Measurements from ENCODE around the gene PDE11A. TPM values are rescaled to one million over a fixed set of nuclear protein-coding genes. Genes with fewer than 3 reads are reported as not detected.
A peak's percentile ranks its signal among the peaks of the same experiment; 100 is the strongest.

PDE11A gene
- total RNA-seq, 1 experiment from 2014 or later: 0.29 TPM

DNA sequence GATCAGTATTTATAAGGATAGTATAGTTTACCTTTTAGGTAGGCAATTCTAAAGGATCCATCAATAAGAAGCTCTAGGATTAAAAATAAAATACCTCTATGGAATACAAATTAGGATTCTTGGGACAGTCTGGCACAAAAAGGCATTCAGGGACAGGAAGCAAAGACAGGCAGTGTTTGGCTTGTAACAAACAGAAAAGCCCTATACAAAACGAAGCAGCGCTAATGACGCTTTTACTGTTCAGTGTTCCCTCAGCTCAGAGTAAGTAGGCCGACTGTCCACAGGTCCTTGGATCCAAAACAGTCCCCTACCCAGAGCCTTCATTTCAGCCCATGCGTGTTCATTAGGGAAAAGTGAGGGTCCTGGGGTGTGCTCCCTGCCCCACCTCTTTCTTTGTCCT is 443.7 kb downstream of the PDE11A start:
- DNase-seq (ENCODE audit: low read depth): no peak

DNA sequence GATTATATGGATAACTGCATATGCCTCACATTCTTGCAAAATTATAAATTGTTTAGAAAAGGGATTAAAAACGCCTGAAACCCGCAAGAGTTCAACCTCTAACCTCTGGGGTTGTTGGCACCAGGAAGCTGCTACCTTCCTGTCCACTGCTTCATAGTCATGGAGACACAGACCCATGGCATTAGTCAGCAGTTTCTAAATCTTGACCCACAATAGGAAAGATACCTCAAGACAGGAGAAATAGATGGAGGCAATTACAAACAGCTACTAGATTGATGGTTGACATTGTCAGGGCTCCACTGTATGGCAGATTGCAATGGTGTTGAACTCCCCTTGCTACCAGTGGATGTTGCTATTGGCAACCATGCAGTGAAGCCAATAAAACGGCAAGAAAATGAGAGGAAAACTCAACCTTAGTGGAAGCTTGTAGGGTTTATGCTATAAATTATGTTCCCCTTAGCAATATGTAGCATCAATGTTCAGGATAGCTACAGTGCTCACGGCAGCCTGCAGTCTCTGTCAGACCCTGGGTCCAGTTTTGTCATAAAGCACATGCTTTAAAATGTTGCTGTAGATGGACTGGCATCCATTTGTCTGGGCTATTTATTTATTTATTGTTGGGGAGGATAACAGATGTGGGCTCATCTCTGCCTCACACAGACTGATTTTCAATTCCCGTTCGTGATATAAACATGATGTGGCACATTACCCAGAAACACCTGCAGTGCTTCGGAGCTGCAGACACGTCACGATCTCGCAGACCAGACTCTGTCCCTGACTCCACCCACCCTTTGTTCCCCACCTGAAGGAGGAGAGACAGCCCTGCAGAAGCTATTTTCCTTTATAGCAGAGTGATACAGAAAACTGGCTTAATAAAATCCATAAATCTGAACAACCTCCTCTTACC is 446.6 kb downstream of the PDE11A start:
- DNase-seq (ENCODE audit: low read depth): no peak

DNA sequence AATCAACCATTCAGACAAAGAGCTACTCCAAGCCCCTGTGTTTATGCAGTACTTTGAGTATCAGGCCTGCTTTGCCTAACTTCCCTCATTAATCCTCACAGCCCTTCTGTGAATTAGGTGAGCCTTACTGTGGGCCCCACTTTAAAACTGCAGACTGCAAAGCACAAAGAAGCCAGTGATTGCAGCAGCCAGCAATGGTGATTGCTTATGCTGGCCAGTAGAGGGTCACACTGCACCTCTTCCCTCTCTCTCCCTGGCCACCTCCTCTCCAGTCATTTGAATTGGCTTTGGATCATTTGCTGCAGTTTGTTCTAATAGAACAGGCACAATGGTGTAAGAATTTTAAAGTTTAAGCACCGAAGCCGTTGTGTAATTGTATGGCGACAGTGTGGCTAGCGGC is 450.1 kb downstream of the PDE11A start:
- DNase-seq (ENCODE audit: low read depth): no peak

DNA sequence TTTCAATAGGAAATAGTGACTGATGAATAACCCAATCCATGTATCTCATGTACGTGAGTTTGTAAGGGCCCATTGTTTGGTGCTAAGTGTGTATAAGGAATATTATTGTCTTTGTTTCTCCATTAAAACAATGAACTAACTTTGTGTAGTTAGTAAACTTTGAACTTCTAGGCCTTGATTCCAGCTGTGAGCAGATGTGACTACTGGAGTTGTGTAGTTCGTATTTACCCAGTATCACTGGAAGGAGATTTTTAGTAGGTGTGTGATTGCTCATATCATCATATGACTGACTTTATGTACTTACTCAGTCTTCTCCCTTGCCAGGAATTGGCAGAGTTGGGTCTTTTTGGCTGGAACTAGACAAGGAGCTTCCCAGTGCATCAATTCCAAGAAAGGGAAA is 452.6 kb downstream of the PDE11A start:
- no peak for DNase-seq (ENCODE audit: low read depth)

DNA sequence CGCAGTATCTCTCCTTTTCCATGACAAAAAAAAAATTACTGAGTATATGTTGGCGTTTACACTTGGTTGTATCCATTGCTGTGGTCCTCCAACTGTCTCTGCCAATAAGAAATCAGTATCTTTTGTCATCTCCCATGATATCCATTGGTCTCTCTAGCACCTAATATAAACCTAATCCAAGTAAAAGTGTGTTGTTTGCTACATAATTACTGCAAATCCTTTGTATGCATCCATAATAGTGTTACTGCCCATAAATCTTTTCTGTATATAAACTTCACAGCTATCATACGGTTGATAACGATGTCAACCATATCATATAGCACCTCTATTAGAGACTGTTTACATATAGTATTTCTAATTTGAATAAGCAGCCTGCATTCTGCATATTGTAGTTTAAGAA is 453.1 kb downstream of the PDE11A start:
- no peak for DNase-seq (ENCODE audit: low read depth)

DNA sequence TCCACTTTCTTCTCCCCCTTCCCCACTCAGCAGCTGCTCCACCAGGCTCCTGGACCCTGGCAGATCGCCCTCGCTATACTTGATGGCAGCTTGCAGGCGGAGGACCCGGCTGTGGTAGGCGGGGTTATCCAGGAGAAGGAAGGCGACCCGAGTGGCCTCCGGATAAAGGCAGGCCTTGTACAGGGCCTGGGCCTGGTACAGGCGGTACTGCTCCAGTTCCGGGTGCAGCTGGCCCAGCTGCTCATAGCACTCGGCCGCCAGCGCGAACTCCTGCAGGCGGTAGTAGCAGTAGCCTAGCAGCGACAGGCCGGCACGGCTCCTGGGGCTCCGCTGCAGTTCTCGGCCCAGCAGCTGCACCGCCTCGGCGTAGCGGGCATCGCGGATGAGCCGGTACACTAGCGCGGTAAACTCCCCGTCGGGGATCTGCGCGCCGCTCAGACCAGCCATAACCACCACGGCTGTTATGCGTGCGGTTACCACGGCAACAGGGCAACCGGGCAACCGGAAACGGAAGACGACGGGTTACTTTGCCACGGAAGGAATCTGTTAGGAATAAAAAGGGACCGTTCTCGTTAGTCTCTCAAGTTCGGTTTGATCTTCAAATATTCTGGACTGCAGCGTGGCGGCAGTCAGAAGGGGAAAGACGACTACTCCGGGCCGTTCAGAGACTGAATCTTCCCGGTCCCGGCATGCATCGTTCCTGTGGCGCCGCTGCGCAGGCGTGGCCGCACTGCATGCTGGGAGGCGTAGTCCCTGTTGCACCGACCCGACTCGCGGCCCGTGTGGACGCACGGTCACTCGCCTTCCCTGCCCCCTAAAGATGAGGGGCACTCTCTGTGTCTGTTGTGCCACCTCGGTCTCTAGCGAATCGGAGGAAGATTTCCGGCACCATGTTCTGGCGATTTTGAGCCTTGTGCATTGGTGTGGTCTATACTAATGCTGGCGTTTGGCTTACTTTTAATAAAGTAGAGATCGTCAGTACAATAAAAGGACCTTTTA is 454.0 kb downstream of the PDE11A start:
- DNase-seq (ENCODE audit: low read depth): peak; percentile 91

DNA sequence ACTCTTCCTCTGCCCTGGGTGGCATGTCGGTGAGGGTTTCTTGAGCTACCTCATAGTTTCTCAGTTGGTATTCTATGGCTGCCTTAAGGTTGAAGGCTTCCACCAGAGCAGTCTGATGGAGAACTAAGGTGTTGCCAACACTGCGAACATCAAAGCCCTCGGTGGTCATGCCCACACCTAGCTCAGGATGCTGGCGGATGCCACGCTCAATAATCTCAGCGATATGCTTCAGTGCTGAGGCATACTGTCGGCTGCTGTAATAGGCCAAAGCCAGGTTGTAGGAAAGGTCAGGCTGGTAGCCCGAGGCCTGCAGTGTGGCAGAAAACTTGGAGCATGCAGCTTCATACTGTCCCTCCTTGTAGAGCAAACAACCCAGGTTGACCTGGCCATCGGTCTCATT is 454.7 kb downstream of the PDE11A start:
- DNase-seq (ENCODE audit: low read depth): no peak

DNA sequence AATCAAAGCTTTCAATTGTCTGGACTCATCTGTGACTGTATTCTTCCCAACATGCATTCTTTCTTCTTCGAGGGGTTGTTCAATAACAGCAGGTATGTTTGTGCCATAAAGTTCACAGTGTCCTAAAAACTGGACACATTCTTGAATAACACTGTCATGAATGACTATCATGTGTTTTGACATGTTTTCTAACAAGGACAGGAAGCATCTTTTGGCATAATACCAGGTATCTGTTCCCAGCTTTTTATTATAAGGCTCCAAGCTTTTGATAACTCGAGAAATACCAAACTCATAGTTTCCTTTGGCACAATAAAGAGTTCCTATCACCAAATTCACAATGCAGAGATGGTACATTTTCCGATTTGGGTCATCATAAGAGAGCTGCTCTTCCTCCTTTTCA is 455.8 kb downstream of the PDE11A start:
- DNase-seq (ENCODE audit: low read depth): no peak

DNA sequence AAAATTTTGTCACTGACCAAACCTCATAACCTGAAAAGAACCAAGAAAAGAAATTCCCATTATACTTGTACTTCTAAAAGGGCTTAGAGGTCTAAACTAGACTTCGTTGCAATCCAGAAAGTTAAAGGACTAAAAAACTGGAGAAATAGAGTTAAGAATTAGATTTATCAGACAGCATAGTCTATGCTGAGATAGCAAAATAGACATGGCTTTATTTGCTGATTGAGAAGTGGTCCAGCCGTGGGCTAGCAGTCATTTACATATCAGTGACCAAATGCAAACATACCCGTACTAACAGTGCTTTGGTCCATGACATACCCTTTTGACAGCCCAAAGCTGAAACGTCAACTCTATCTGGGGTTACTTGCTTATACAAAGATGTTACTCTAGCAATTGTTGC is 456.5 kb downstream of the PDE11A start:
- DNase-seq (ENCODE audit: low read depth): no peak

DNA sequence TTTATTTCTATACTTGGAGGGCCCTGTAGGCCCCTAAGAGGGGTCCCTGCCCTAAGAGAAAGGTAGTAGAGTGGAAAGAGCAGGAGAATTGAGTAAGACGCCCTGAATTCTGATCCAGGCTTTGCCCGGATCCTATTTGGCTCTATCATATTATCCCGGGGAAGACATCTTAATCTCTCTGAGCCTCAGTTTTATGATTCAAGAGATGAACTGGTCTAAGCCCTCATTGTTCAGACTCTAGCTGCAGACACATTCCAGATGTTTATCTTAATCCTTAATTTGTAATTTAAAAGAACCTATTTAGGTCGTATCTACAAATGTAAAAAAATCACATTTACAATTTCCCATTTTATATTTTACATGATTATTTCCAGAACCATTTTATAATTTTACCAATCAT is 459.9 kb downstream of the PDE11A start:
- DNase-seq (ENCODE audit: low read depth): no peak

DNA sequence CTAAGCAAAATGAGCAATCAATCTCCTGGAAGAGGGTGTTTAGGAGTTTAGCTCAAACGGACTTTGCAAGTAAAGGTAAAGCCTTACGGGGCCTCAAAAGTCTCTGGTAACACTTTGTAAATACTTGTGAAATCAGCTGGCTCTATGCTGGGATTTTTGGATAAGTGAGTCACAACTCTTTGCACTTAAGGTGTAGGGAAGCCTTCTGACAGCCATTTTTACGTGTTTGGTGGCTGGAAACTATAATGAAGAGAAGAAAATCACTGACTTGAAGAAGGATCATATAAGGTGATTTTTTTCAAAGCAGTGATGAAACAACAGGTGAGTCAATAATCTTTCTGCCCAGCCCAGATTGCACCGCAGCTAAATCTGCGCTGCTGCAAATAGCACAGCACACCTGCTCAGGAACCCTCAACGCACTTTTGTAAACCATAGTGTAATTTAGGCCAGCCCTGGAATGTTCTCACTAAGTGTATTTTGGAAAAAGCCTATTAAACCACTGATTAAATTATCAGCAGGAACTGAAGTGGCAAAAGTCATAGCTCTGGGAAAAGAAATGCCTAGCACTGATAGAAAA is 461.2 kb downstream of the PDE11A start:
- DNase-seq (ENCODE audit: low read depth): no peak

DNA sequence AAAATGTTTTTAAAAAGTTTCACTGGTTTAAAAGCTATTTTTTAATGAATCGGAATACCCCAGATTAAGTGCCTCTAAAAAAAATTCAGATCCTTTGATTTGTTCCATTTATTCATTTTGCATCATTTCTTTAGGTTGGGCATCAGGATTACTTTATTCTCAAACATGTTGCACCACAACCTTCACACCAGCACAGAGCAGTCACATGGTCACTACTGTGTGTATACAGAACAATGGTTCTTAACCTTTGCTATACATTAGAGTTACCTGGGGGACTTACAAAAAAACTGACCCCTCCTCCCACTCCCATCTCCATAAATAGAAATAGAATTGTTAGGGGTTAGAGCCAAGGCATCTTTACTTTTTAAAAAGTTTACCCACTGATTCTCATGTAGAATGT is 461.8 kb downstream of the PDE11A start:
- no peak for DNase-seq (ENCODE audit: low read depth)

DNA sequence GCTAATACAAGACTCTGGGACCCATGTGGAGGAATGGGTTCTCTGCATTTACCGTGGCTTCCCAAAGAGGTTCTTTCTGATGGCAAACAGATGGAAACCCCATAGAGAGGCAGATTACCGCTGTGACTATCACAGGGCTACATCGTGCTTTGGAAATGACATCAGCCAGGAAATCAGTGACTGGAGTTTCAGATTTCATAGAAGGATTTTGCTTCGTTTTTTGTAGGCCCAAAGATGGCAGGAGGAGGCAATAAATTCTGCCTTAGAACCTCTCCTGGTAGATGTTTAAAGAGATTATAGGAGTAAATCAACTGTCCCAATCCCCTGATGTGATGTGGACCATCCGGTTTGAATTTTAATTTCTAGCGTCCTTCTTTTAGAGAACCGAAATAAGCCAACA is 465.9 kb downstream of the PDE11A start:
- peak; percentile 60 for DNase-seq (ENCODE audit: low read depth)

DNA sequence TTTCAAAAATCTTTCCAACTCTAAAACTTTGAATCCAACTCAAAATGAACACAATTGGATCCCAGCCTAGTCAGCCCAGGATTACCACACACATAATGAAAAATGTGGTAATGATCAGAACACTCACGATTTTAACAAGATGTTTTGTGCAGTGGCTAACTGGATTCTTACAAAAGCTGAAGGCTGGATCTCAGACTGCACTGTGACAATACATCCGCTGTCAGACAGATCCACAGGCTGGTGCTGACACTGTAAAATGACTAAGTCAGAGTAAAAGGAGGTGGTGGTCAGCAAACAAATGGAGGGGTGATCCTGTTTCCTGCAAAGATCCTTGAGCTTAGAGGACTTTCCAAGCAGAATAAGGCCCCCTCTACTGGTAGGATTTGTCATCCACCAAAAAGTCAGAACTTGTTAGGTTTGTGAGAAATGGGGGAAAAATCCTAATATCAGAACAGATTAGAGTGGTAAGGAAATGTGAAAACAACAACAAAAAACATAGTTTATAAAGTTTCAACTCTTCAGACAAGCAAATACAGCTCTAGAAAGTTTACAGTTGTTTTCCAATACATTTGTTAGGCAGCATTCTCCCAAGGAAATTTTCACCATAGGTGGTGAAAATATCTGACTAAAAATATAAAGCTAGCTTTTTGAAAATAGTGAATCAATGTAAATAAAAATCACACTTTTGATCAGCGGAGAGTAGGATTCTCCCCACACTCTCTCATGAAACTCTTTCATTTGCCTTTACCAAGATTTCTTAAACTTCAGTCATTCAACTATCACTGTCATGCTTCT is 468.1 kb downstream of the PDE11A start:
- DNase-seq (ENCODE audit: low read depth): peak; percentile 52

DNA sequence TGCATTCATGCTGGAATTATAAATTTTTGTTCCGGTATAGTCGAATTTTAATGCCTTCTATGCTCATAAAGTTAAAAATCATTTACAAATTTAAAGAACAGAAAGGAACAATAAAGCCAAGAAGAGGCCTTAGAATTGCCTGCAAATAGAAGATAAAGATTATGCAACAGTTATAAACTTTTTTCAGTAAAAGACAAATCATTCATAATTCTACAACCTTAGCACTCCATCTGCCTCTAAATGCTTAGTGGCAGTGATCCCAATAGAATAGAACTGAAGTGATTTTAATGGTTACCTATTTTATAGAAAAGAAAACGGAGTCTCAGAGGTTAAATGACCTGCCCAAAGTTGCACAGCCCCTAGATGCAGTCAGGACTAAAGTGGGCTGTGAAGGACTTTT is 468.8 kb downstream of the PDE11A start:
- no peak for DNase-seq (ENCODE audit: low read depth)

DNA sequence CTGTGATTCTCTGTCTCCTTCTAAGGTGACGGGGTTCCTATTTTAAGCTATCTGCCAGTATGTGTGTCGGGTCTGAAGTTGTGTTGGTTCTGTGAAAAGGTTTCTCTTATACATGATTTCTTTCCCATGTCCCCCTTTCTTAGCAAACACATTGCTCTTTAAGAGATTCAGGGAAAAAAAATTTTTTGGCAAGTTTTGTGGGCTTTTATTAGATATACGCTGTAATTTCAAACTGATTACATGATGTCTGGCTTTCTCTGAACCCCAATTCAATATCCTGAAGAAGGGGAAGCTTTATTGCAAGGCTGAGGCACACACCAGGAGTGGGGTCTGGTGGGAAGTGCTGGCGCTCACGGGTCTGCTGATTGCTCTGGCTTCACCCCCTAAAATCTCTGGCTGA is 469.4 kb downstream of the PDE11A start:
- DNase-seq (ENCODE audit: low read depth): no peak

DNA sequence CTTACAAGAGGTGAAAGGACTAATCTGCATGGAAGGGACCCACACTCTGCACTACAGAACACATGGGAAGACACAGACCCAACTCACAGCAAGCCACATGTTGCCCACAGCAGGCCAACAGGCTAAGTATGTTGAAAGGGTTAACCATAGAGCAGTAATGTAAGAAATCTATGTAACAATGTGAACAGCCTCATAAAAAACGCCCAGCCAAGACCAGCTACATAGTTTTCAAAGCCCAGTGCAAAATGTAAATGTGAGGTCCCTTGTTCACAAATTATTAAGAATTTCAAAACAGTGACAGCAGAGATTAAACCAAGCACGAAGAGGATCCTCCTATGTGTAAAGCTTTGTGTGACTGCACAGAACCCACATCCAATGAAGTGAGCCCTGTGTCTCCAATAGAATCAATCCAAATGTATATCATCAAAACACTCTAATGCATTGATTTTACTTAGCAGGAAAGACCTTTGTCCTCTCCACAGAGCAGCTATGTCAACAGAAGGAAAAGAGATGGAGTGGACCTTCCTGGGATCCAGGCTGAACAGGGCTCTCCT is 469.9 kb downstream of the PDE11A start:
- DNase-seq (ENCODE audit: low read depth): no peak

DNA sequence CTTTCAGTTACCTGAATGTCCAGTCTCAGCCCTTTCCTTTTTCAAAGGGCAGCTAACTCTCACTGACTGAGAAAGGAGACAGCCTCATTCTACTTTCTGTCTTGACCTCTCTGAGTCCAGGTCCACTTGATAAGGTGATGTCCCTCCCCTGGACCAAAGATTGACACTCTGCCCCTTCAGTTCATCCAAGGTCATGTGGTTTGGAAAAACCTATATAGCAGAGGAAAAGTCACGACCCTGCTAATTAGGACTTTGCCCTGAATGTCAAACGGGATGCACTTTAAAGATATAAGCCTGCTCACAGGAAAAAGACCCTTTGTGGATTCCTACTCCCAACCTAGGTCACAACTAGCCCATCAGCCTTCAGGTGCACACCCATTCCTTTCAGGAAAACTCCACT is 471.7 kb downstream of the PDE11A start:
- DNase-seq (ENCODE audit: low read depth): no peak

DNA sequence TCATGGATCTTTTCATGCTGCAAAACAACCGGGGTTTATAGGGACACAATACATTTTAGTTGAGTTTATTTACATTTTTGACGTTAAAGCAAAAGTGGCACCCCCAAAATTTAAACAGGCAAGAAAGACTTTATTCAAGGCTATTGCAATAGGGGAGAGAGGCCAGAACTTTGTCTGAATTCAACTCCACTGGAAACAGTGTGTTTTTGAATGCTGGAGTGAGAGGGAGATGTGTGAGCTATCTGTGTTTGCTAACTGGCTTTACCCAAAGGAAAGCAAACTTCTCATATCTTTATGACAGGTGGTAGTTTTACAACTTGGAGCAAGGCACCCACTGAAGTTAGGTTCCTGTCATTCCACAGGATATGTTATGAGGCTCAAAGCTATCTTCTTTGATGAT is 472.6 kb downstream of the PDE11A start:
- no peak for DNase-seq (ENCODE audit: low read depth)

DNA sequence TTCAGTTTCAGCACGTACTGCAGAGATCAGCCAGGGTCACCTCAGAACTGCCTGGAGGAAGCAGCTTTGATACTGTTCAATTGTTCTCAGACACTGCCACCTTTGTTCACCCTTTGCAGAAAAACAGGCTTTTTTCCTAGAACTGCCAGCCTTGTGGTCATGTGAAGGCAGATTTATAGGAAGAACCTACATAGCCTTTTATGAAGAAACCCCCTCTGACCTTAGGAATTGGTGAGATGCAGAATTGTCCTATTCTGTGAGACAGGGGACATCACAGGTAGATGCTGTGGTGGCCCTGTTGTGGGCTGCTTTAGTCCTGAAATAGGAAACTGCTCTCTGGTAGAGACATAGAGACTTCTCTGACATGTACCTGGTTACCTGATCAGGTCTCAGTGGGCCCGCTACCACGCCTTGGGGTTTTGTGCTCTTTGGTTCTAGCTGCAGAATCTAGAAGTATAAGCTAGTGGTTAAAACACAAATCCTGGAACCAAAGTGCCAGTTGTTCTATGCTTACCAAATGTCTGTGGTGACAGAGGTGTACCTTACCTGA is 473.4 kb downstream of the PDE11A start:
- DNase-seq (ENCODE audit: low read depth): no peak

Data from Daoy (cell line).